Stomach (tissue), 9 donors: Measurements from ENCODE around the gene SBF2. TPM values are rescaled to one million over a fixed set of nuclear protein-coding genes. Genes with fewer than 3 reads are reported as not detected.

Experiments used
- DNase-seq, 2 donors: peaks; one replicate each; pipeline versions ENCODE4 v3.0.0 to v3.0.0-alpha.2; 2013 to 2019
- H3K27ac ChIP-seq, 5 donors: fragments of 200-600 bp in 4 of 5; sonication (generic) in 4 of 5; one replicate each; pipeline ENCODE4 v1.5.1; 2013 to 2019; ENCODE audit warnings: mild to moderate bottlenecking in 1 of 5, moderate library complexity in 1 of 5
- H3K27me3 ChIP-seq, 3 donors: fragments of 200-600 bp; sonication (generic); one replicate each; pipeline ENCODE4 v1.5.1; 2017 to 2019; ENCODE audit warnings: mixed run types in 1 of 3
- H3K36me3 ChIP-seq, 4 donors: fragments of 200-600 bp; sonication (generic); 1 replicate in 3 of 4; 2 replicates in 1 of 4; pipeline ENCODE4 v1.5.1; 2016 to 2019
- H3K4me1 ChIP-seq, 4 donors: fragments of 200-600 bp; sonication (generic); one replicate each; pipeline ENCODE4 v1.5.1; 2016 to 2019
- H3K4me3 ChIP-seq, 4 donors: fragments of 200-600 bp; sonication (generic) in 3 of 4; one replicate each; pipeline ENCODE4 v1.5.1; 2016 to 2019; ENCODE audit warnings: mild to moderate bottlenecking in 1 of 4
- H3K9me3 ChIP-seq, 4 donors: fragments of 200-600 bp; sonication (generic); one replicate each; pipeline ENCODE4 v1.5.1; 2016 to 2019
- CTCF ChIP-seq, 7 experiments: fragments of 450-650 bp in 4 of 7; fragments of 200-600 bp in 3 of 7; sonication (generic) in 3 of 7; IDR thresholded peaks; one replicate each; pipeline ENCODE4 v1.5.1; 2016 to 2019; ENCODE audit warnings: antibody characterized with exemption in 7 of 7, control low read depth in 2 of 7, mild to moderate bottlenecking in 1 of 7
- EP300 ChIP-seq: sonication (generic); formaldehyde crosslinking; IDR thresholded peaks from one replicate; pipeline ENCODE4 v1.6.1; 2017; ENCODE audit warnings: antibody characterized with exemption
- POLR2A ChIP-seq, 4 donors: fragments of 450-650 bp; IDR thresholded peaks; one replicate each; pipeline ENCODE4 v1.6.1; 2016; ENCODE audit warnings: antibody characterized with exemption in 4 of 4, control low read depth in 2 of 4, mild to moderate bottlenecking in 1 of 4, moderate library complexity in 1 of 4
- POLR2AphosphoS5 ChIP-seq, 3 donors: sonication (generic); formaldehyde crosslinking; IDR thresholded peaks; one replicate each; pipeline ENCODE4 v1.6.1; 2016; ENCODE audit warnings: antibody characterized with exemption in 3 of 3
- WGBS, 5 donors: extraction: QIAGEN DNeasy Blood & Tissue Kit in 3 of 5; methylation state at CpG; one replicate each; pipeline versions ENCODE4 v1.1.5 to v1.1.7; 2013 to 2018; 5-methylcytosine and 5-hydroxymethylcytosine counted together
- intact Hi-C: fragments of 100-400 bp; cut with DNase I; formaldehyde crosslinking; loops from one replicate; pipeline ENCODE4 v1.15.1; 2023; ENCODE audit warnings: low total_unique reads
- polyA plus RNA-seq, 3 donors: library from polyadenylated mRNA; stranded (reverse); fragments of 200-250 nt; gene quantifications; one replicate each; pipeline ENCODE4 v1.2.3, GENCODE V29; 2013
- total RNA-seq, 5 donors: library from RNA; depleted of rRNA; stranded (reverse); fragments of >200 nt; gene quantifications; one replicate each; pipeline versions ENCODE4 v1.1.0 to v1.2.3, GENCODE V29; 2014 to 2016
- donor health status: healthy with polysubstance abuse.
- donor health status: Bipolar disorder and iron deficiency.
- donor health status: healthy.

SBF2 gene
- total and polyA plus RNA-seq, 8 donors, result 8.6 to 260 (median 37.2) TPM

- Histone ChIP-seq H3K4me3 (no peak overlapping the region), H3K27ac (no peak overlapping the region), H3K27me3 (no peaks in the 10 kb centered on the region), H3K4me1 (no peaks in the 10 kb centered on the region), H3K9me3 (no peaks in the 10 kb centered on the region), H3K36me3 (no peaks in the 10 kb centered on the region)
- TF ChIP-seq EP300 (no peak), CTCF (IDR thresholded peaks at IDR 0.05) (no peak)
- intact Hi-C loops, result no loop called here
- WGBS, 5 donors, result 90 to 93% (median 93%) methylated on average over 2 of the region's 2 CpGs
- no peak for DNase-seq
These were observed 143.2 kb downstream of the SBF2 start for GRCh38 chr11:10150800-10151199.

- H3K9me3 ChIP-seq, result no peaks in the 10 kb centered on the region
- H3K27me3 ChIP-seq, result no peaks in the 10 kb centered on the region
- no peak overlapping the region for H3K27ac ChIP-seq
- H3K4me3 ChIP-seq, result no peak overlapping the region
- no peaks in the 10 kb centered on the region for H3K4me1 ChIP-seq
- H3K36me3 ChIP-seq, result no peaks in the 10 kb centered on the region
- intact Hi-C loops, result no loop called here
- TF ChIP-seq POLR2AphosphoS5 (IDR thresholded peaks at IDR 0.05) (no peak), EP300 (no peak)
- DNase-seq, result no peak
These were observed 144.5 kb downstream of the SBF2 start for GRCh38 chr11:10149553-10149952.

DNA sequence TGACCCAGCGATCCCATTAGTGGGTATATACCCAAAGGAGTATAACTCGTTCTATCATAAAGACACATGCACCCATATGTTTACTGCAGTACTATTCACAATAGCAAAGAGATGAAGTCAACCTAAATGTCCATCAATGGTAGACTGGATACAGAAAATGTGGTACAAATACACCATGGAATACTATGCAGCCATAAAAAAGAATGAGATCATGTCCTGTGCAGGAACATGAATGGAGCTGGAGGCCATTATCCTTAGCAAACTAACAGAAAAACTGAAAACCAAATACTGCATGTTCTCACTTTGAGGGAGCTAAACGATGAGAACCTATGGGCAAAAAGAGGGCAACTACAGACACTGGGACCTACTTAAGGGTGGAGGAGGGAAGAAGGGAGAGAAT lies 146.8 kb downstream of the SBF2 start:
- no peak overlapping the region for H3K4me3 ChIP-seq
- no peaks in the 10 kb centered on the region for H3K27me3 ChIP-seq
- no peaks in the 10 kb centered on the region for H3K4me1 ChIP-seq
- 95 to 100% (median 97%) methylated on average over 3 of the region's 3 CpGs for WGBS, 5 donors
- intact Hi-C loops, result no loop called here
- DNase-seq, result no peak
- H3K36me3 ChIP-seq, result no peaks in the 10 kb centered on the region
- H3K9me3 ChIP-seq, result no peaks in the 10 kb centered on the region
- TF ChIP-seq EP300 (no peak), CTCF (IDR thresholded peaks at IDR 0.05) (no peak), POLR2A (IDR thresholded peaks at IDR 0.05) (no peak), POLR2AphosphoS5 (IDR thresholded peaks at IDR 0.05) (no peak)
- H3K27ac ChIP-seq, result no peak overlapping the region

GRCh38 chr11:10144954-10145353 lies 149.1 kb downstream of the SBF2 start:
- no peaks in the 10 kb centered on the region for H3K27me3 ChIP-seq
- WGBS, 5 donors, result 87 to 94% (median 91%) methylated on average over 4 of the region's 4 CpGs
- no peak overlapping the region for H3K27ac ChIP-seq
- H3K4me3 ChIP-seq, result no peak overlapping the region
- no peaks in the 10 kb centered on the region for H3K9me3 ChIP-seq
- TF ChIP-seq EP300 (no peak), POLR2AphosphoS5 (IDR thresholded peaks at IDR 0.05) (no peak), CTCF (IDR thresholded peaks at IDR 0.05) (no peak), POLR2A (IDR thresholded peaks at IDR 0.05) (no peak)
- no peaks in the 10 kb centered on the region for H3K36me3 ChIP-seq
- peaks cover 0 to 3% (median 2%) of the 10 kb centered on the region in 4 donors for H3K4me1 ChIP-seq
- intact Hi-C loops, result no loop called here
- no peak for DNase-seq

DNA sequence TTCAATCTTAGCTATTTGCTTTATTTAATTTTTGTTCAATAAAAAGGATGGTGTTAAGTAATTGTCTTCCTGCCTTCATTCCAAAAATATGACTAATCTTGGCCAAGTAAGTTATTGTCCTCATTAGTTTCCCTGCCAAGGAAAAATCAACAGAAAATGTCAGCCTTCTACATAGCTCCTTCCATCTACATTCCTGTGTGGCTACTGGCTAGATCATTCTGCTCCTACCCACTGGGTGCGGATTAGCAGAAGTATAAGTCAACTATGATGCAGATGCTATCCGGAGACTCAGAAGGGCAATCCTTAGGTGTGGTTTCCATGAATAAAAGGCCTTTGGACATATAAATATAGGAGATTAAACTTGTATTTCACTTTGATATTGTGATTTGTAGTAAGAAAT lies 154.4 kb downstream of the SBF2 start:
- no peak for TF ChIP-seq EP300
- TF ChIP-seq POLR2AphosphoS5 (IDR thresholded peaks at IDR 0.05), result no peak
- no peak for TF ChIP-seq CTCF (IDR thresholded peaks at IDR 0.05)
- TF ChIP-seq POLR2A (IDR thresholded peaks at IDR 0.05), result no peak
- intact Hi-C loops, result no loop called here
- Histone ChIP-seq H3K4me1 (peaks cover 0 to 8% (median 7%) of the 10 kb centered on the region in 4 donors), H3K9me3 (no peaks in the 10 kb centered on the region), H3K27ac (no peak overlapping the region), H3K36me3 (no peaks in the 10 kb centered on the region), H3K27me3 (no peaks in the 10 kb centered on the region), H3K4me3 (no peak overlapping the region)
- 69 to 82% (median 79%) methylated on average over 2 of the region's 2 CpGs for WGBS, 5 donors
- DNase-seq, result no peak
